Hematopoietic multipotent progenitor cell treated with erythropoietin and hydrocortisone succinate and interleukin-3 and kit ligand, for 6 days (in vitro differentiated cells): Measurements from ENCODE around the gene CCT8.

Source experiments
- DNase-seq: peaks from one replicate; pipeline ENCODE4 v3.0.0-alpha.2; 2015

Gene CCT8, protein sequence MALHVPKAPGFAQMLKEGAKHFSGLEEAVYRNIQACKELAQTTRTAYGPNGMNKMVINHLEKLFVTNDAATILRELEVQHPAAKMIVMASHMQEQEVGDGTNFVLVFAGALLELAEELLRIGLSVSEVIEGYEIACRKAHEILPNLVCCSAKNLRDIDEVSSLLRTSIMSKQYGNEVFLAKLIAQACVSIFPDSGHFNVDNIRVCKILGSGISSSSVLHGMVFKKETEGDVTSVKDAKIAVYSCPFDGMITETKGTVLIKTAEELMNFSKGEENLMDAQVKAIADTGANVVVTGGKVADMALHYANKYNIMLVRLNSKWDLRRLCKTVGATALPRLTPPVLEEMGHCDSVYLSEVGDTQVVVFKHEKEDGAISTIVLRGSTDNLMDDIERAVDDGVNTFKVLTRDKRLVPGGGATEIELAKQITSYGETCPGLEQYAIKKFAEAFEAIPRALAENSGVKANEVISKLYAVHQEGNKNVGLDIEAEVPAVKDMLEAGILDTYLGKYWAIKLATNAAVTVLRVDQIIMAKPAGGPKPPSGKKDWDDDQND

DNA sequence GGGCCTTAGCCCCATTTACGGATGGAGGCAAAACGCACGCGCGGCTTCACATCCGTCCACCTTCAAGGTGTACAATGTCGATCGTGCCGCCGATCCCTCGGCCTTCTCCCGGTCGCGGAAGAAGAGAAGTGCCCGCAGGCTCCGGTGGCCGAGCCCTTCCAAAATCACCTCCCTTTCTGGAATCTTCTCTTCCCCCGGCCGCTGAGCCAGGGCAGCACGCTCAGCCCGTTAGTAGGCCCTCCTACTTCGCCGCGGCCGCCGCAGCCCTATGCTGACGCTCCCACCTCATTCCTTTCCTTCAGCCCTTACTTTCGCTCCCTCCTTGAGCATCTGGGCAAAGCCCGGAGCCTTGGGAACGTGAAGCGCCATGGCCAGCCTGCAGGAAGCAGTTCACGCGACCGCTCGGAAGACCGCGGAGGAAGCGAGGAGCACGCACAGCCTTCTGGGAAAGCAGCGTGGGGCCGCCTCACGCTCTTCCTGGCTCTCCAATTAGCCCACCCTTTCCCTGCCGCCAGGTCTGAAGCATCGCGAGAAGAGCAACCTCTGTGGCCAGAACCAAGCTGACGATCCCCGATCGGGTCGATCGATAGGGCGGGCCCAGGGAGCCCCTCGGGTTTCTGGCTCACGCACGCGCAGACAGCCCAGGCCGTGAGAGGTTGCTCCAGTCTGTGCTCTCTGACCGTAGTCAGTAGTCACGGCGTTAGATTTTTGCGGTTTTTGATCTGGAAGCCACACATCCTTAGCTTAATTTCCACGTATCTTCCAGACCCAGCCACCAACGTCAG lies at the start of gene CCT8:
Gene CCT8, minus strand, starts transcription at position 427 of the 785 bp plus-strand sequence. Its CDS starts 58 bp downstream, at position 369.
- DNase-seq = peak; percentile 100

DNA sequence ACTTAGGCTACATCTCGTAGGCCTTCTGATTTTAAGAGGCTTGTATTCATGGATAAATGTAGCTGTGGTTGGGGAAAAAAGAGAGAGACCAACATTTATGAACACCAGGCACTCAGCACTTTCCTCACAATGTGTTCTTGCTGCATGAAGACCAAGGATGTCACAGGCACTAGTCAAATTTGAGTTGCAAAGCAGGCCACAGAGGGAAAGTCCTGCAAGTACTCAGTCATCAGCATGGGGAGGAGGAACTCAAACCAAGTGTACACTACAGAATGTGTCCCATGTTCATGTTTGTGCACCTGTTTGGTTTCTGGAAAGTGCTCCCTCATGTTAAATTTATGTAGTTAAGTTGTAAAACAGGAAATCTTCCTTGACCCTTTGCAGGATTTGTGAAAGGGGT lies 48.3 kb upstream of the CCT8 start:
- no peak for DNase-seq

DNA sequence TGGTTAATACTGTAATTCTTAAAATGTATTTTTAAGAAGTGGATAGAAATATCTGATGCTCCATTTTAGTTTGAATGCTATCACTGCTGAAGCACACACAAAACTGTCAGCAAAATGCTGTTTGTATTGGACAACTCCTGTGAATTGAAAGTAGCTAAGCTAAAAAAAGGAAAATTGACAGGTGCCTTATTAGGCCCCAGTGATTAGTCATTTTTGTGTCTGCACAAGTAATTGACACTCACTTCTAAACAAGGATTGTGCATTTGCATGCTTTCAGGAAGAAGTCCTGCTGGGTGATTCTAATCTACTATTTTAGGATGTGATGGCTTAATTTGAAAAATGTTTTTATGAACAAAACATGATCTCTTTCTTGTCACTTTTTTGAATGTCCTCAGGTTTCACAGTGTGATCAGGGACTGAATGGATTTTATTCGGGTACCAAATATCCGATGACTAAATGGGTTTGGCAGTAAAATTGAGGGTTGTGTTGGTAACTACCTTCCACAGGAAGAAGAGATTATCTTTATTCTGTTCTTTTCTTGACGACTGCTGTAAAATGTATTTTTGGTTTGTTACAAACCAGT lies 44.0 kb upstream of the CCT8 start:
- no peak for DNase-seq

DNA sequence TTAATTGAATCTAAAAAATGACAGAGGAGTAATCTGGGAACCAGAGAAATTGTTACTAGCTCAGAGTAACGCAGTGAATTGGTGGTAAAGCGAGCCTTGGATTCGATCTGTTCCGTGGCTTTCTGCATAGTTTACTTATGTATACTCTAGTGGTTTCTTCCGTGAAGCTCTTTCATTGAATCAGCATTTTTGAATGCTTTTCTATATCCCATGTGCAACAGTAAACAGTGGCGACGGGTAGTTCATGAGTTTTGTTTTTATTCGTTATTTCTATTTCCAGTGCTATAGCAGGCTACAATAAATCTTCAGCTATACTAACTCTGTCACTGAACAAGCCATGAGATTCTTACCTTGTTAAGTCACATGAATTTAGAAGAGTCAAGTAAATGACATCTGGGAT lies 42.5 kb upstream of the CCT8 start:
- no peak for DNase-seq

DNA sequence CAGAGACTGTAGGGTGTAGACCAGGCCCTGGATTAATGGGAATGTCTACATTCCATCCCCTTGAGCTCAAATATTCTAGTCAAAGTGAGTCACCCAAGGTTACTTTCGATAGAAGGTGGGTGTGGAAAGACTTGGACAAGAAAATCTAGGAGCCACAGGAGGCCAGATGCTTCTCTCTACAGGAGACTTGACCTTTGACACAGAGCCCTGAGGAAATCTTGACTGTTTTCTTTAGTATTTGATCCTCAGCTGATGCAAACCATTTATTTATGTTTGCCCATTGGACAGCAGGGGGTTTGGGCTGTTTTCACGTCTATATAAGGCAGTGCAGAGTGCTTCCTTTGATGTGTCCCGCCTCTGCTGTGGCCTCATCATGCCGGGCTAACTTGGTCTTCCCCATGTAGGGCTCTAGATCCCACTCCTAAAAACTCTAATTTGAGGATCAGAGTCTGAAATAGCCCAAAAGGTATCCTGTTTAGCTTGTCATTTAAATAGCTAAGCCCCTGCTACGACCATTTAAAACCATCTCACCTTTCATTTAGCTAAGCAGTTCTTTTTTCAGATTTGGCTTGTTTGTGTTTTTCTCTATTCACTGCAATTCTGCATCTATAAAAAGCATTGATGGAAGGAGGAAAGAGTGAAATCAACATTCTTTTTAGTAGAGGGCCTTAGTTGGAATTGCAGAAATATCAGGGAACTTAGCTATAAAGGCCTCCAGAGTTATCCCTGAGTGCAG lies 41.5 kb upstream of the CCT8 start:
- no peak for DNase-seq

DNA sequence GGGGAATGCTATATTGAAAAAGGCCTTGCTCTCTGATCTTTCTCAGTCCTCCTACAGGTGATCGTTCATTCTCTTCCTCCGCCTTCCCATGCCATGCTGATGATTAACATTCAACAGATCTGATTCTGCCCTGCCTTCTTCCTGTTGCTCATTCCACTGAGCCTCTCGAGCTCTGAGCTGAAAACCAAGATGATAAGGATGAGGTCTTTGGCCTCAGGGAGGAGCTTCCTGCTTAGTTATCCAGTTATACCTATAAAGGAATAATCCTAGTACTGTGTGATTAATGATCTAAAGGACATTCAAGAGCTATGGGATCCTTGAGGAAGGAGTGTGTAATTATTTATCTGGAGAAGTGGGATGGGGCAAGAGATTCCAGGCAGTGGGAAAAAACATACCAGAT lies 31.8 kb upstream of the CCT8 start:
- no peak for DNase-seq

DNA sequence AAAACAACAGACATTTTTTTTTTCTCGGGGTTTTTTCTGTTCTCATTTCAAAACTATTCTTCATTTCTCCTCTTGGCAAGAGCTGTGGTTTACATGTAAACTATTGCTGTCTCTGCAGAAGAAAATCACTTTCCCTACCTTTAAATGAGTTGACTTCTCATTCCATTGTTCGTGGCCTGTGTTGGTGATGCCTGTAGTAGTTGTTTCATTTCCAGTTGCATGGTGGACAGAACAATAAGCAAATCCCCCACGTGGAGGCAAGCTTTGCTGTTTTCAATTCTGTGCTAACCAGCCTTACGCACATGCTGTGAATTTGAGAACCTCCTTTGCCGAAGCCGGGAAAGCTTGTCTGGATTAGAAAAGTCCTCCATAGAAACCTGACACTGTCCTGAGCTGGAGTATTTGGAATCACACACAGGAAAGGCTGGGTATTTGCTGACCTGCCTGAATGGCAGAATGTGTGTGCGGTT lies 30.8 kb upstream of the CCT8 start:
- no peak for DNase-seq

DNA sequence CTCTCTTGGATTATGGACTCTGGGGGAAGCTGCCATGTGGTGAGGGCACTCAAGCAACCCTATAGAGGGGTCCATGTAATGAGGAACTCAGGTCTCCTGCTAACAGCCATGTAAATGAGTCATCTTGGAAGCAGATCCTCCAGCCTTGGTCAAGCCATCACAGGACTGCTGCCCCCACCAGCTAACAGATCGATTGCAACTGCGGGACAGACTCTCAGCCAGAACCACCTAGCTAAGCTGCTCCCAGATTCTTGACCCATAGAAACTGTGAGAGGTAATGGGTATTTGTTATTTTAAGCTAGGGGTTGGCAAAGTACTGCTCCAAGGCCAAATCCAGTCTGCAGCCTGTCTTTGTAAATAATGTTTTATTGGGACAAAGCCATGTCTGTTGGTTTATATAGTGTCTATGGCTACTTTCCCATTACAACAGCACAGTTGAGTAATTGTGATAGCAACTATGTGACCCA lies 29.4 kb upstream of the CCT8 start:
- DNase-seq = no peak

DNA sequence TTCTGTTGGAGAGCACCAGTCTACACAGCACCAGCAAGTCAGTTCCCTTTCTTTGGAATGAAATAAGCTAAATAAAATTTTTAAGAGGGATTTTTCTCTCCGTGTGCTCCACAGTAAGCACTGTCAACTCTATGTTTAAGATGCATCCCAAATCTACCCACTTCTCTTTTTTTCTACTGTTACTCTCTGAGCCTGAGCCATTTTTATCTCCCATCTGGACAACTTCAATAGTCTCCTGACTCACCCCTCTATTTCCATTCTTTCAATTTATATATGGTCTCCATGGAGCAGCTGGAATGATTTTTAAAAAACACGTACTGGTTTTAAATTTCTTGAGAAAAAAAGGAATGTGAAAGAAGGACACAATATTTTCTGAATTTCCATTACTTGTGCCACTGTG lies 24.7 kb upstream of the CCT8 start:
- no peak for DNase-seq

DNA sequence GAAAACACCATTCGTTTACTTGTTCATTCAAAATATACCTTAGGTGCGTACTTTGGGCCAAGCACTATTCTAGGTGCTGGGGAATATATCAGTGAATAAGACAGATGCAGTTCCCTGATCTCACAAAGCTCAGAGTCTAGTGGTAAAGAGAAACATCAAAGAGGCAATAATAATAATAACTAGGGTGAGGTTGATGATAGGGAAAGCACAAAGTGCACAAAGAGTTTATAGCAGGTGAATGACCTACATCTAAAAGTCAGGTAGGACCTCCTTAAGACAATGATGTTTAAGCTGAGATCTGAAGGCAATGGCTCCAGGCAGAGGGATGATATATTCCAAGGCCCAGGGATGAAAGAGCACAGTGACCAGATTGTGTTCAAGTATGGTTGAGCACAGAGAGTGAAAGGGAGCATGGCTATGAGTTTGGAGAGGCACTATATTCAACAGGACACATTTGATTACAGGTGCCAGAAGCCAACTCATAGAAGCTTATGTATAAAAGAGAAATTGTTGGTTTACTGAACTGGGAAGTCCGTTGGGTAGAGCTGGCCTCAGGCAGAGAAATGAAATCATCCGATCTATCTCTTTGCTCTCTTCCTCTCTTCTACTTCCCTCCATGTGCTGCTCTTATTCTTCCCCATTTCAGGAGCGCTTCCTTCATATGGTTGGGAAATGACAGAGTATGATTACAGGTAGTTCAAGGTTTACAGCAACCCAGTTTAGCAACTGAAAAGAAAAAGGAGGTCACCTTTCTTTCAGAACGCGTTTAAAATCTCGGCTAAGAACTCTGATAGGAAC lies 23.0 kb upstream of the CCT8 start:
- no peak for DNase-seq

DNA sequence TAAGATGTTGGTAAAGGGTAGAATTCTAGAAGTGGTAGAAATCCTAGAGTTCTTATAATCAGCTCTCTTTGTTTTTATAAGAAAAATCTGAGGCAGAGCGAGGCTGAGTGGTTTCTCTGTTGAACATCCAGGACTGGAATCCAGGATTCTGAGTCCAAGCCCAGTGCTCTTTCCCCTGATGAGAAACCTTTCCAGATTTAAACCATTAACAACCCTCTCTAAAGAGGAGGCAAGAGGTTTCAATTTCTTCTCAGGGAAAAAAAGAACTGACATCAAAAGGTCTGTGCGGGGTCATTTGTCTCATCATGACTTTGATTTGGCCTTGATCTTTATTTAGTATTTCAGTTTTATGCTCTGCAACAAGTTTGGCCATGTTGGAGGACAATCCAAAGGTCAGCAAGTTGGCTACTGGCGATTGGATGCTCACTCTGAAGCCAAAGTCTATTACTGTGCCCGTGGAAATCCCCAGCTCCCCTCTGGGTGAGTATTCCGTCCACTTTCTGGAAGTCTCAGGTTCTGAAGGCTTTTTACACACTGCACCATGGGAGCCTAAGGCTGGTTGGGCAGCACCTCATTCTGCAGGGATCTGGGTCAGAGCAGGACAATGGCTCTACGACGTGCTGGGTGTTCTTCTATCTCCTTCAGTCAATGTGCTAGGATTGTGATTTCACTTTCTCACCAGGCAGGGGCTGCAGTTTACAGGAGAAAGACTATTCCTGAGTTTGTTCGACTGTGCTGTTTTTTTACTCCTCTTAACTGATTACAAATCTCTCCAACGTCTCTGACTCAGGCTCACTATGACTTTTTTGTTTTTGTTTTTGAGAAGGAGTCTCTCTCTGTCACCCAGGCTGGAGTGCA lies 18.9 kb upstream of the CCT8 start:
- no peak for DNase-seq

DNA sequence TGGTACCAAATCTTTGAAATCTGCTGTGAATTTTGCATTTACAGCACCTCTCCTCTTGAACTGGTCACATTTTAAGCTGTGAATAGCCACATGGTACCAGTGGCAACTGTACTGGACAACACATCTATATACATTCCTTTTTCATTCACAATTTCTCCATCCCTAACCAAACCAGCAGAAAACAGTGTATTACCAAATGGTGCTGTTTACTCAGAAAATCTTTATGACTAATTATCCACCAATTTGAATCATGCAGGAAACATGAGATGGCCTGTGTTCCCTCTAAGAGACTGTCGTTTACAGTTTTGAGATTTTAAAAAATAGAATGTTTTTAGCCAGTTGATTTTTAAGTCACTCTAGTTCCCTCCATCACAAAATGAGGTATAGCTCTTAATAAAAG lies 17.6 kb upstream of the CCT8 start:
- DNase-seq = no peak

DNA sequence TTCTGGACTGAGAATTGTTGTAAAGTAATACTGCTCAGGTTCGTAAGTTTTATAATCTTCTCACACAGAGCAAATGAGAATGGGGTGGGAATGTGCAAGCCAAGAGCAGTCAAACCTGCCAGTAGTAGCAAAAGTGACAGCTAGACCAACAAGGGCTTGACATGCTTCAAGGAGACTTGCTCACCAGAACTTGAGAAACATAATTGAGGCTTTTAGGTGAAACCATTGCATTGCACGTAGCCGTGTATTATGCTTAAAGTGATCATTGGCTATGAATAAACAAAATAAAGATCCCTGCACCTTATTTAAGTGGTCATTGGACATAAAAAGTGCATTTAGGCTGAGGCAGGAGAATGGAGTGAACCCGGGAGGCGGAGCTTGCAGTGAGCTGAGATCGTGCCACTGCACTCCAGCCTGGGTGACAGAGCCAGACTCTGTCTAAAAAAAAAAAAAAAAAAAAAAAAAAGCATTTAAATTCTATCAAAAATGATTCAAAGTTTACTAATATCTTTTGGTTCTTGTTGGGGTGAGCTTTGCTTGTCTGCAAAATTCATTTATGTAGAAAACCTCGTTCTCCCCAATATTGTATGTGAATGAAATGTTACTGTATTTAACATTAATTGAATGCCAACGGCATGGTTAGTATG lies 11.8 kb upstream of the CCT8 start:
- DNase-seq = no peak

DNA sequence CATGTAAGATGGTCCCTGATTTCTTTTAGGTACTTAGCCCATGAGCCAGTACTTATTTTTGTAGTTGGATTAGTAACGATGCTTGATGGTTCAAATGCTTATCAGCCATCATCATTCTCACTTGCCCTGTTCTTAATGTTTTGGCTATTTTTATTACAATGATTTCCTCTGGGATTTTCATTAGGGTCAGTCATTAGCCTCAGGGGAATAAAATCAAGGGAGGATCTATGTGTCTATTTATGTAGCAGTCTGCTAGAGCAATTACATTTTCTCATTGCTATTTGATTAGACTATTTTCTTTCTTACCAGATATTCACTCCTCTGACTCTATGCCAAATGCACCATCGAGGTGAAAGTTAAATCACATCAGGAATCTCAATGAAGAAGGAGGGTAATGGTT lies 10.9 kb upstream of the CCT8 start:
- no peak for DNase-seq

DNA sequence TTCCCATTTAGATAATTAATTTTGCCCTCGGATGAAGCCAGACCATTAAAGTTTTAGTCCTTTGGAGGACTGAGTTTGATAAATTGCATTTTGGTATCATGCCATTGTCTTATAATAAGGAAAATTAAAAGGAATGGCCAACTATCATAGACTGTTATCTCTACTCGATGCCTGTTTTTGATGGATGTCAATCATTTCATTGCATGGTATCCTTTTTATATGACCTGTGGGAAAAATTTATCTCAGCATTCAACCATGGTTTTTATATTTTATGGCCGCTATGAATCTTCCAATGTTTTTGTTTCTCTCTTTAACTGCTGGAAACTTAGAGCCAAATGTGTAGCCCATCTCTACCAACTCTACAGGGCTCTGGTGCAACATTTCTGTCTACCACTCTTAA lies 9.9 kb upstream of the CCT8 start:
- no peak for DNase-seq

DNA sequence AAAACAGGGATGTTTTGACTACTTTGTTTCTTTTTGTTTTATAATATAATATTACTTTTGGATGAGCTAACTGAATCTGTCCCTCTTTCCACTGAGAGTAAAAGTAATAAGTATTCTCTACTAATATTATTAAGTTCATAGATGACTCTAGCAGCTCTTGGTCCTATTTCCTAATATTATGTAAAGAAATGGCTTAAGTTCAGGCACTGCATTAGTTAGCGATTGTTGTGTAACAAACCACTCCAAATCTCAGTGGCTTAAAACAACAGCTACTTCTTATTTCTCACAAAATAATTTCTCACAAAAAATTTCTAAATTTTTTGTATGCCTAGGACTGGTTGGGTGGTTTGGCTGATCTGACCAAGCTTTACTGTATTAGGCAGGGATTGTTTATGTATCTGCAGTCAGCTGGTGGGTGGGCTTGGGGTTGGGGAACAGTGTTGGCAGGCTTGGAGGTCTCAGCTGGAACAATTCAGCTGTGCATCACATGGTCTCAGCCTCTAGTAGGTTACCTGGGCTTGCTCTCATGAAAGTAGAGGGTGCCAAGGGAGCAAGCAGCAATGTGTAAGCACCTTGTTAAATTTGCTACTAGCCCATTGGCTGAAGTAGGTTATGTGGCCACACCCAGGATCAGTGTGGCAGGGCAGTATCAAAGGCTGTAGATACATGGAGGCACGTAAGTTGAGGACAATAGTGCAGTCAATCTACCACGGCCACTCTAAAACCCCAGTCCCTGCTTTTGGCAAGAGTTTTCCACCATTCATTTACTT lies 8.8 kb upstream of the CCT8 start:
- DNase-seq = no peak

DNA sequence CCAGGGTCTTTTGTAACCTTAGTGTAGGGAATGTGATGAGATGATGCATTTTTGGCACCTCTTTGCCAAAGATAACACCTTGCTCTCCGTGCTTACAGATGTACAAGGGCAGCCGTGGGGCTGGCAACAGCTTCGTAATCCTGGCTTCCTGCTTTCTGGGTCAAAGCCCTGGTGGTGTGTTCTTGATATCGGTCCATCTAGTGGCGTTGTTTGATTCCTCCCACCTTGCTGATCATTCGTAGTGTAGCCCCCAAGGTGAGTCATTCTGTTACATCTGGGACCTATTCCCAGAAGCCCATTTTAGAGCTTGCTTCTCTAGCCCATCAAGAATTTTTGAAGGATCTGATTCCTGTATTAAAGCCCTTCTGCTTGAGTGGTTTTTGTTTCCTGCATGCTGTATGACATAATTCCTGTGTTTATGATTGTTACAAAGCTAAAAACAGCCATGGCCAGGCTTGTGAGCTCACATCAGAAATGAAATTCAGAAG lies 7.0 kb upstream of the CCT8 start:
- DNase-seq = no peak

DNA sequence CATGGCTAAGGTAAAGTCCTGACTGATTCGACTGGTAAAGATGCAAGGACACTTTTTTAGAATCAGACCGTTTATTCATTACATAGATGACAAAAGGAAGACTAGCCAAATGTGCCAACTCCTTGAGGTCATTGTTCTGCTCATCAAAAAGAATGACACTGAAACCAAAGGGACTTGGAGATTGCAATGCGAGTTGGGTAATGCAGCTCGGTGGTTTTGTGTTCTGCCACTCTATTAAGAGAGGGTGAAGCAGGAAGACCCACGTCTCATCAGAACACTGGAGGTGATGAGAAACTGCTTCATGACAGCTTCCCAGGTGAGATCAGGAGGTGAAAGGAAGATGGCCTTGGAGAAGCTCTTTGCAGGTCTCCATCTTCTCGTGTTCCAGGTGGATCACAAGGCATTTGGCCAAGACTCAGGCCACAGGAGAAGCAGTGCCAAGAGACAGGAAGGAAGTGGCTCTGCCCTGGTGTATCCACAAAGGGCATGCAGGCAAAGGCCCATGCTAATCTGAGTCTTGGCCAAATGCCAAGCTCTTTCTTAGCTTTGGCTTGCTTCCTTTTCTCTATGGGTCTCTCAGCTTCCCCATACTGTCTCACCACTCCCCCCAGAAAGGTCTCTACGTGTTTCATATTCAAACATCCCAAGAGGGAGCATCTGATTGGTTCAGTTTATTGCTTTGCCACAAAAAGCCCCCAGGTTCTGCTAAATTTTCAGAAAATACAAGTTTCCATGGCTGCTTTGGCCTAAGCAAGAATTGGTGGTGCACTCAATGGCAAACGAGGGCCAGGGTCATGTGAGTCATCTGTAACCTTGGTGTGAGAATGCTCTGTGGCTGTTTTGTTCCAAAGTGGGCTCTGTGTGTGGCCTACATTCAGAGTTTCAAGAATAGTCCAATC lies 5.7 kb upstream of the CCT8 start:
- peak; percentile 89 for DNase-seq
